ENCODE results near the gene AXIN1.

DNA sequence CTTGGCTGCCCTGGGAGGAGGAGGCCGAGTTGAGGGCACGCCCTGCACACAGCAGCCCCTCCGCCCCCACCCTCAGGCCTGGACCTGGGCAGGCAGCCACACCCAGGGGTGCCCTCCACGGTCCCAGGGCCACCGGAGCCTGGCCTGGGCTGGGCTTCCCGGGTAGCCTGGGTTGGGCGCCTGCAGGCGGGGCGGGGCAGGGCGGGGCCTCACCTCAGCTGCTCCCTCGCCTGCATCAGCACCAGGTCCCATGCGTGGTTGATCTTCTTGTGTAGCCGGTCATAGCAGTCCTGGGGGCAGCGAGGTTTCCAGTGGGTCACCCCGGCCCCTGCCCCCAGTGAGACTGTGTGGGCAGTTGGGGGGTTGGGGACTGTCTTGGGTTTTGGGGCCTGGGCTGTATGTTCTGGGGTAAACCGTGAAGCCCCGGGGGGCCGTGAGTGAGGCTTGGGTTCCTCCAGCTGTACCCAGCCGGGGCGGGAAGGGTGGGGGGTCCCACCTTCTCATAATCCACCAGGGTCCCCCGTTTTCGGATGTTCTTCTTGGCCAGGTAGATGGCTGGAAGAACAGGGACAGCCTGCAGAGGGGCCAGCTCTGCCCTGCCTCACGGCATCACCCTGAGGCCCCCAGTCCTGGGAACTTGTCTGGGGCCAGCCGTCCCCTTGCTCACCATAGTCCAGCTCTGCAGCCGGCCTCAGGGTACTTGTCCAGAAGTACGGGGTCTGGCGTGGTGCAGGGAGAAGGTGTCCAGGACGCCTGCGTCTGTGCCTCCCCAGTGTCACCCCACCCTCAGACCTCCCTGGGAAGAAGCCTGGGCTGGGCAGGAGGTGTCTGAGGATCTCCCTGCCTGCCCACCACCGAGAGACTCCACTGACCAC is 78.7 kb downstream of the AXIN1 start:
- no peak for TF ChIP-seq SAP30 (IDR thresholded peaks at IDR 0.05; ENCODE audit: borderline replicate concordance, insufficient read depth, low read depth, low read length, poor library complexity, severe bottlenecking)
- TF ChIP-seq MXI1 (IDR thresholded peaks at IDR 0.05; ENCODE audit: low read depth, low read length): no peak

Data from K562 (cell line).